ENCODE measurements around the gene GNAT1.

- TF ChIP-seq CTCF (IDR thresholded peaks at IDR 0.05; ENCODE audit: low read depth, low read length) (no peak), EZH2phosphoT487 (IDR thresholded peaks at IDR 0.05; ENCODE audit: low read depth) (no peak)
Measured at GRCh38 chr3:50183755-50184154, 7.7 kb upstream of the GNAT1 start.

Measured in OCI-LY3 (cell line).